ENCODE results near the gene ANKRD6.
A peak's percentile ranks its signal among the peaks of the same experiment; 100 is the strongest.

ANKRD6 gene

GRCh38 chr6:89410231-89410761 is 22.7 kb upstream of the ANKRD6 start:
- Histone ChIP-seq H3K4ac (ENCODE audit: low read length) (no peak overlapping the region), H3K27ac (replicated peaks; ENCODE audit: low read length) (no peak overlapping the region), H3K36me3 (replicated peaks in 1 of 2; ENCODE audit: control insufficient read depth in 2 of 2, insufficient read depth in 2 of 2, low read length in 2 of 2) (no peaks in the 10 kb centered on the region), H4K8ac (ENCODE audit: low read depth, low read length) (no peak overlapping the region), H3K23ac (ENCODE audit: low read depth, low read length, poor library complexity) (no peak overlapping the region), H3K27me3 (ENCODE audit: control insufficient read depth in 3 of 3, insufficient read depth in 3 of 3, low read depth in 1 of 3, low read length in 3 of 3) (peaks cover 0 to 13% (median 4%) of the 10 kb centered on the region in 3 experiments), H2AK5ac (ENCODE audit: low read depth, low read length) (no peak overlapping the region), H2BK5ac (ENCODE audit: low read length) (no peak overlapping the region), H3K9ac (ENCODE audit: low read depth, low read length, poor library complexity) (no peak overlapping the region), H3K79me1 (ENCODE audit: low read depth, low read length) (no peaks in the 10 kb centered on the region), H3K18ac (ENCODE audit: low read length) (no peak overlapping the region), H3K9me3 (replicated peaks in 1 of 2; ENCODE audit: control insufficient read depth in 2 of 2, insufficient read depth in 1 of 2, low read depth in 1 of 2, low read length in 2 of 2) (no peaks in the 10 kb centered on the region), H4K91ac (ENCODE audit: low read depth, low read length, poor library complexity) (no peak overlapping the region), H2BK15ac (ENCODE audit: low read length) (no peak overlapping the region), H3K14ac (ENCODE audit: low read length) (no peak overlapping the region), H3K4me2 (ENCODE audit: insufficient read depth, low read length, poor library complexity, severe bottlenecking) (peak overlapping the region; percentile 27), H2BK120ac (ENCODE audit: low read depth, low read length) (no peak overlapping the region), H2AFZ (ENCODE audit: low read length) (peak overlapping the region; percentile 1), H3K4me3 (ENCODE audit: low read length in 2 of 2) (peak overlapping the region; percentile 61 to 81), H2BK12ac (ENCODE audit: low read length) (no peak overlapping the region), H3K4me1 (ENCODE audit: control insufficient read depth in 2 of 2, insufficient read depth in 1 of 2, low read depth in 1 of 2, low read length in 2 of 2) (peaks cover 4 to 25% of the 10 kb centered on the region in 2 donors)
- no peak for DNase-seq (ENCODE audit: low spot score)
- no CpG with 5 or more reads among the region's 10 CpGs for WGBS, 2 donors (ENCODE audit: extremely low coverage in 2 of 2, insufficient read length in 2 of 2, insufficient replicate concordance in 1 of 2)

- Histone ChIP-seq H3K4me3 (ENCODE audit: low read length in 2 of 2) (peak overlapping the region; percentile 81 to 97), H3K9me3 (replicated peaks in 1 of 2; ENCODE audit: control insufficient read depth in 2 of 2, insufficient read depth in 1 of 2, low read depth in 1 of 2, low read length in 2 of 2) (no peaks in the 10 kb centered on the region), H2AFZ (ENCODE audit: low read length) (peak overlapping the region; percentile 98), H3K27me3 (ENCODE audit: control insufficient read depth in 3 of 3, insufficient read depth in 3 of 3, low read depth in 1 of 3, low read length in 3 of 3) (peaks cover 0 to 13% (median 8%) of the 10 kb centered on the region in 3 experiments), H4K91ac (ENCODE audit: low read depth, low read length, poor library complexity) (no peak overlapping the region), H3K4me1 (ENCODE audit: control insufficient read depth in 2 of 2, insufficient read depth in 1 of 2, low read depth in 1 of 2, low read length in 2 of 2) (peaks cover 4 to 21% of the 10 kb centered on the region in 2 donors), H3K27ac (replicated peaks; ENCODE audit: low read length) (no peak overlapping the region), H2AK5ac (ENCODE audit: low read depth, low read length) (no peak overlapping the region), H4K8ac (ENCODE audit: low read depth, low read length) (no peak overlapping the region), H3K18ac (ENCODE audit: low read length) (no peak overlapping the region), H2BK120ac (ENCODE audit: low read depth, low read length) (no peak overlapping the region), H3K14ac (ENCODE audit: low read length) (no peak overlapping the region), H3K9ac (ENCODE audit: low read depth, low read length, poor library complexity) (no peak overlapping the region), H3K23ac (ENCODE audit: low read depth, low read length, poor library complexity) (no peak overlapping the region), H3K4ac (ENCODE audit: low read length) (no peak overlapping the region), H3K4me2 (ENCODE audit: insufficient read depth, low read length, poor library complexity, severe bottlenecking) (peak overlapping the region; percentile 97), H2BK12ac (ENCODE audit: low read length) (no peak overlapping the region), H2BK5ac (ENCODE audit: low read length) (no peak overlapping the region), H3K36me3 (replicated peaks in 1 of 2; ENCODE audit: control insufficient read depth in 2 of 2, insufficient read depth in 2 of 2, low read length in 2 of 2) (no peaks in the 10 kb centered on the region), H3K79me1 (ENCODE audit: low read depth, low read length) (no peaks in the 10 kb centered on the region), H2BK15ac (ENCODE audit: low read length) (no peak overlapping the region)
- WGBS, 2 donors (ENCODE audit: extremely low coverage in 2 of 2, insufficient read length in 2 of 2, insufficient replicate concordance in 1 of 2) = no CpG with 5 or more reads among the region's 4 CpGs
- no peak for DNase-seq (ENCODE audit: low spot score)
Observed at GRCh38 chr6:89410788-89411144, 22.2 kb upstream of the ANKRD6 start.

- peak overlapping the region; percentile 98 for H2AFZ ChIP-seq (ENCODE audit: low read length)
- no peak overlapping the region for H2BK12ac ChIP-seq (ENCODE audit: low read length)
- peak overlapping the region; percentile 97 for H3K4me2 ChIP-seq (ENCODE audit: insufficient read depth, low read length, poor library complexity, severe bottlenecking)
- peak overlapping the region; percentile 77 for H3K14ac ChIP-seq (ENCODE audit: low read length)
- peak overlapping the region; percentile 94 for H3K9ac ChIP-seq (ENCODE audit: low read depth, low read length, poor library complexity)
- no peak overlapping the region for H3K27ac ChIP-seq (replicated peaks; ENCODE audit: low read length)
- no peak overlapping the region for H4K8ac ChIP-seq (ENCODE audit: low read depth, low read length)
- H2BK120ac ChIP-seq (ENCODE audit: low read depth, low read length) = peak overlapping the region; percentile 11
- no peak for DNase-seq (ENCODE audit: low spot score)
- no peak overlapping the region for H3K4ac ChIP-seq (ENCODE audit: low read length)
- peaks cover 4 to 16% of the 10 kb centered on the region in 2 donors for H3K4me1 ChIP-seq (ENCODE audit: control insufficient read depth in 2 of 2, insufficient read depth in 1 of 2, low read depth in 1 of 2, low read length in 2 of 2)
- no peaks in the 10 kb centered on the region for H3K9me3 ChIP-seq (replicated peaks in 1 of 2; ENCODE audit: control insufficient read depth in 2 of 2, insufficient read depth in 1 of 2, low read depth in 1 of 2, low read length in 2 of 2)
- peak overlapping the region; percentile 93 for H3K18ac ChIP-seq (ENCODE audit: low read length)
- peak overlapping the region; percentile 2 for H4K91ac ChIP-seq (ENCODE audit: low read depth, low read length, poor library complexity)
- no peaks in the 10 kb centered on the region for H3K36me3 ChIP-seq (replicated peaks in 1 of 2; ENCODE audit: control insufficient read depth in 2 of 2, insufficient read depth in 2 of 2, low read length in 2 of 2)
- no peaks in the 10 kb centered on the region for H3K79me1 ChIP-seq (ENCODE audit: low read depth, low read length)
- peak overlapping the region; percentile 81 to 97 for H3K4me3 ChIP-seq (ENCODE audit: low read length in 2 of 2)
- H2BK5ac ChIP-seq (ENCODE audit: low read length) = no peak overlapping the region
- H2AK5ac ChIP-seq (ENCODE audit: low read depth, low read length) = no peak overlapping the region
- H2BK15ac ChIP-seq (ENCODE audit: low read length) = peak overlapping the region; percentile 31
- H3K27me3 ChIP-seq (ENCODE audit: control insufficient read depth in 3 of 3, insufficient read depth in 3 of 3, low read depth in 1 of 3, low read length in 3 of 3) = peaks cover 0 to 13% (median 10%) of the 10 kb centered on the region in 3 experiments
- H3K23ac ChIP-seq (ENCODE audit: low read depth, low read length, poor library complexity) = peak overlapping the region; percentile 58
- WGBS, 2 donors (ENCODE audit: extremely low coverage in 2 of 2, insufficient read length in 2 of 2, insufficient replicate concordance in 1 of 2) = no CpG with 5 or more reads among the region's 93 CpGs
Observed at GRCh38 chr6:89411145-89412070, 21.5 kb upstream of the ANKRD6 start.
